Gastroesophageal sphincter (tissue), 3 donors: ENCODE results near the gene OR4N2.

Experiments
- EP300 ChIP-seq: sonication (generic); formaldehyde crosslinking; IDR thresholded peaks from one replicate; pipeline ENCODE4 v1.6.1; 2017; ENCODE audit warnings: antibody characterized with exemption, mild to moderate bottlenecking
- POLR2A ChIP-seq, 2 donors: fragments of 450-650 bp; IDR thresholded peaks; one replicate each; pipeline ENCODE4 v1.6.1; 2017; ENCODE audit warnings: antibody characterized with exemption in 2 of 2, mild to moderate bottlenecking in 2 of 2, moderate library complexity in 1 of 2
- POLR2AphosphoS5 ChIP-seq: sonication (generic); formaldehyde crosslinking; IDR thresholded peaks from one replicate; pipeline ENCODE4 v1.6.1; 2017; ENCODE audit warnings: antibody characterized with exemption
- TF ChIP-seq, protein P1 (sequence below), 4 experiments: fragments of 200-600 bp in 2 of 4; fragments of 450-650 bp in 2 of 4; sonication (generic) in 1 of 4; IDR thresholded peaks; one replicate each; pipeline ENCODE4 v1.5.1; 2017 to 2019; ENCODE audit warnings: antibody characterized with exemption in 4 of 4, mild to moderate bottlenecking in 2 of 4, moderate library complexity in 2 of 4

GRCh38 chr14:19874842-19875241 lies 71.3 kb downstream of the OR4N2 start, which contains the start of gene OR4K2:
- TF ChIP-seq POLR2A (IDR thresholded peaks at IDR 0.05) (no peak), POLR2AphosphoS5 (no peak), EP300 (no peak)
- TF ChIP-seq, protein P1, sequence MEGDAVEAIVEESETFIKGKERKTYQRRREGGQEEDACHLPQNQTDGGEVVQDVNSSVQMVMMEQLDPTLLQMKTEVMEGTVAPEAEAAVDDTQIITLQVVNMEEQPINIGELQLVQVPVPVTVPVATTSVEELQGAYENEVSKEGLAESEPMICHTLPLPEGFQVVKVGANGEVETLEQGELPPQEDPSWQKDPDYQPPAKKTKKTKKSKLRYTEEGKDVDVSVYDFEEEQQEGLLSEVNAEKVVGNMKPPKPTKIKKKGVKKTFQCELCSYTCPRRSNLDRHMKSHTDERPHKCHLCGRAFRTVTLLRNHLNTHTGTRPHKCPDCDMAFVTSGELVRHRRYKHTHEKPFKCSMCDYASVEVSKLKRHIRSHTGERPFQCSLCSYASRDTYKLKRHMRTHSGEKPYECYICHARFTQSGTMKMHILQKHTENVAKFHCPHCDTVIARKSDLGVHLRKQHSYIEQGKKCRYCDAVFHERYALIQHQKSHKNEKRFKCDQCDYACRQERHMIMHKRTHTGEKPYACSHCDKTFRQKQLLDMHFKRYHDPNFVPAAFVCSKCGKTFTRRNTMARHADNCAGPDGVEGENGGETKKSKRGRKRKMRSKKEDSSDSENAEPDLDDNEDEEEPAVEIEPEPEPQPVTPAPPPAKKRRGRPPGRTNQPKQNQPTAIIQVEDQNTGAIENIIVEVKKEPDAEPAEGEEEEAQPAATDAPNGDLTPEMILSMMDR (IDR thresholded peaks at IDR 0.05), result no peak
